RCC 7860 (cell line): ENCODE measurements around the gene ZNF605.
"Not testable (repeated sequence)": the region's sequence is repeated elsewhere in the genome, so short reads cannot be mapped to it uniquely, and the experiment has no call there.

Experiments
- DNase-seq: peaks from one replicate; pipeline ENCODE4 v3.0.0-alpha.2; 2015; ENCODE audit warnings: low spot score
- FAIRE-seq: peaks from 2 replicates; lab custom pipeline; 2012; peaks lifted over from hg19 to GRCh38; lab: Jason Lieb, UNC

Gene ZNF605

GRCh38 chr12:132956011-132956788 lies at the start of gene ZNF605:
TSS of gene ZNF605 (minus strand) at chr12:132956306. CDS start at chr12:132945635, 10,671 bp downstream.
- DNase-seq: peak; percentile 47
- FAIRE-seq: no peak

GRCh38 chr12:132998741-132999140 lies 42.6 kb upstream of the ZNF605 start:
- FAIRE-seq: no peak
- no peak for DNase-seq

- no peak for DNase-seq
- no peak for FAIRE-seq
These were observed 30.7 kb upstream of the ZNF605 start for GRCh38 chr12:132986885-132987225.

- FAIRE-seq (peak; percentile 53), DNase-seq (peak; percentile 76)
These were observed 30.1 kb upstream of the ZNF605 start, which contains the start of gene ZNF26 for GRCh38 chr12:132986001-132986884. TSS of gene ZNF26 (plus strand) at chr12:132986367. CDS start at chr12:132986841, 474 bp downstream.

GRCh38 chr12:132976870-132977269 lies 20.8 kb upstream of the ZNF605 start:
- not testable (repeated sequence) for DNase-seq, FAIRE-seq

GRCh38 chr12:132972374-132972773 lies 16.3 kb upstream of the ZNF605 start:
- FAIRE-seq (no peak), DNase-seq (no peak)

- DNase-seq (no peak), FAIRE-seq (no peak)
These were observed 11.6 kb upstream of the ZNF605 start for GRCh38 chr12:132967736-132968135.

- DNase-seq: no peak
- FAIRE-seq: no peak
These were observed 10.7 kb upstream of the ZNF605 start for GRCh38 chr12:132966676-132967415.

- no peak for FAIRE-seq
These were observed 9.7 kb upstream of the ZNF605 start for GRCh38 chr12:132965796-132966195.

GRCh38 chr12:132963947-132964346 lies 7.8 kb upstream of the ZNF605 start:
- DNase-seq, FAIRE-seq: not testable (repeated sequence)

More at GRCh38 chr12:132965796-132966195, 9.7 kb upstream of the ZNF605 start:
- DNase-seq: no peak

GRCh38 chr12:132961790-132962189 lies 5.7 kb upstream of the ZNF605 start:
- not testable (repeated sequence) for DNase-seq, FAIRE-seq

GRCh38 chr12:132955094-132956010 lies 754 bp downstream of the ZNF605 start:
- no peak for FAIRE-seq
- no peak for DNase-seq

- FAIRE-seq: no peak
- no peak for DNase-seq
These were observed 1.5 kb downstream of the ZNF605 start for GRCh38 chr12:132954471-132955048.

- no peak for DNase-seq
- no peak for FAIRE-seq
These were observed 2.3 kb downstream of the ZNF605 start for GRCh38 chr12:132953771-132954170.

- FAIRE-seq: no peak
- DNase-seq: no peak
These were observed 3.0 kb downstream of the ZNF605 start for GRCh38 chr12:132953163-132953425.

GRCh38 chr12:132952371-132953162 lies 3.5 kb downstream of the ZNF605 start:
- DNase-seq (no peak), FAIRE-seq (no peak)

- FAIRE-seq (no peak), DNase-seq (no peak)
These were observed 4.5 kb downstream of the ZNF605 start for GRCh38 chr12:132951649-132952048.

GRCh38 chr12:132950844-132951535 lies 5.1 kb downstream of the ZNF605 start:
- DNase-seq: no peak
- FAIRE-seq: no peak
